Stimulated activated memory B cell treated with anti-CD40 and anti-IgM and Interleukin-4, amounts not matched to agents 10 μg/mL and 1 μg/mL and 100 μg/mL, for 72 hours (primary cell): Measurements from ENCODE around the gene DIP2C.
A peak's percentile ranks its signal among the peaks of the same experiment; 100 is the strongest.
"Not testable (repeated sequence)": the region's sequence is repeated elsewhere in the genome, so short reads cannot be mapped to it uniquely, and the experiment has no call there.

Experiments used
- ATAC-seq: fragments of 150-1000 bp; cut with Tn5 transposase; 2 replicates; pipeline ENCODE4 v1.10.0; 2021
- H3K27ac Mint-ChIP-seq: one replicate; pipeline ENCODE4 v1.8.0; 2022; ENCODE audit warnings: mild to moderate bottlenecking, mixed read lengths
- H3K27me3 Mint-ChIP-seq: one replicate; pipeline ENCODE4 v1.8.0; 2022; ENCODE audit warnings: mixed read lengths
- H3K36me3 Mint-ChIP-seq: one replicate; pipeline ENCODE4 v1.8.0; 2022; ENCODE audit warnings: mixed read lengths
- H3K4me1 Mint-ChIP-seq: one replicate; pipeline ENCODE4 v1.8.0; 2022; ENCODE audit warnings: mixed read lengths
- H3K4me3 Mint-ChIP-seq: one replicate; pipeline ENCODE4 v1.8.0; 2022; ENCODE audit warnings: mild to moderate bottlenecking, moderate library complexity, mixed read lengths
- H3K9me3 Mint-ChIP-seq: one replicate; pipeline ENCODE4 v1.8.0; 2022; ENCODE audit warnings: mixed read lengths

Gene DIP2C

GRCh38 chr10:427761-428519, 261.5 kb downstream of the DIP2C start:
- Mint-ChIP-seq H3K9me3 (no peaks in the 10 kb centered on the region), H3K27ac (no peak overlapping the region), H3K4me1 (no peaks in the 10 kb centered on the region), H3K4me3 (no peak overlapping the region), H3K36me3 (no peaks in the 10 kb centered on the region), H3K27me3 (no peaks in the 10 kb centered on the region)
- no peak for ATAC-seq

GRCh38 chr10:425365-425764, 264.1 kb downstream of the DIP2C start:
- H3K27me3 Mint-ChIP-seq, H3K4me1 Mint-ChIP-seq, H3K36me3 Mint-ChIP-seq, H3K27ac Mint-ChIP-seq, H3K4me3 Mint-ChIP-seq, H3K9me3 Mint-ChIP-seq, ATAC-seq: not testable (repeated sequence)

GRCh38 chr10:424724-425123, 264.7 kb downstream of the DIP2C start:
- not testable (repeated sequence) for ATAC-seq, H3K9me3 Mint-ChIP-seq, H3K27ac Mint-ChIP-seq

GRCh38 chr10:423178-423577, 266.3 kb downstream of the DIP2C start:
- no peaks in the 10 kb centered on the region for H3K36me3 Mint-ChIP-seq
- no peaks in the 10 kb centered on the region for H3K9me3 Mint-ChIP-seq
- no peaks in the 10 kb centered on the region for H3K4me1 Mint-ChIP-seq
- H3K27me3 Mint-ChIP-seq: no peaks in the 10 kb centered on the region
- no peak overlapping the region for H3K27ac Mint-ChIP-seq
- H3K4me3 Mint-ChIP-seq: no peak overlapping the region
- no peak for ATAC-seq

More at GRCh38 chr10:424724-425123, 264.7 kb downstream of the DIP2C start:
- H3K27me3 Mint-ChIP-seq, H3K4me3 Mint-ChIP-seq, H3K36me3 Mint-ChIP-seq, H3K4me1 Mint-ChIP-seq: not testable (repeated sequence)

GRCh38 chr10:422675-423074, 266.8 kb downstream of the DIP2C start:
- H3K27me3 Mint-ChIP-seq: no peaks in the 10 kb centered on the region

GRCh38 chr10:422241-422640, 267.2 kb downstream of the DIP2C start:
- H3K4me1 Mint-ChIP-seq: no peaks in the 10 kb centered on the region
- no peak for ATAC-seq
- H3K27me3 Mint-ChIP-seq: no peaks in the 10 kb centered on the region
- H3K36me3 Mint-ChIP-seq: no peaks in the 10 kb centered on the region
- no peak overlapping the region for H3K27ac Mint-ChIP-seq
- no peaks in the 10 kb centered on the region for H3K9me3 Mint-ChIP-seq
- H3K4me3 Mint-ChIP-seq: no peak overlapping the region

More at GRCh38 chr10:422675-423074, 266.8 kb downstream of the DIP2C start:
- Mint-ChIP-seq H3K27ac (no peak overlapping the region), H3K4me3 (no peak overlapping the region), H3K4me1 (no peaks in the 10 kb centered on the region), H3K36me3 (no peaks in the 10 kb centered on the region), H3K9me3 (no peaks in the 10 kb centered on the region)
- ATAC-seq: peak; percentile 34

GRCh38 chr10:421170-421569, 268.3 kb downstream of the DIP2C start:
- Mint-ChIP-seq H3K36me3 (no peaks in the 10 kb centered on the region), H3K27me3 (no peaks in the 10 kb centered on the region), H3K4me1 (no peaks in the 10 kb centered on the region), H3K4me3 (no peak overlapping the region), H3K27ac (no peak overlapping the region), H3K9me3 (no peaks in the 10 kb centered on the region)
- ATAC-seq: no peak

GRCh38 chr10:420154-421121, 269.0 kb downstream of the DIP2C start:
- no peak for ATAC-seq
- no peaks in the 10 kb centered on the region for H3K27me3 Mint-ChIP-seq
- no peaks in the 10 kb centered on the region for H3K36me3 Mint-ChIP-seq
- no peaks in the 10 kb centered on the region for H3K9me3 Mint-ChIP-seq
- H3K4me3 Mint-ChIP-seq: no peak overlapping the region
- no peak overlapping the region for H3K27ac Mint-ChIP-seq
- no peaks in the 10 kb centered on the region for H3K4me1 Mint-ChIP-seq

- Mint-ChIP-seq H3K4me3 (no peak overlapping the region), H3K27ac (no peak overlapping the region), H3K4me1 (no peaks in the 10 kb centered on the region), H3K27me3 (no peaks in the 10 kb centered on the region), H3K9me3 (no peaks in the 10 kb centered on the region), H3K36me3 (no peaks in the 10 kb centered on the region)
- ATAC-seq: no peak
Measured at GRCh38 chr10:418894-419293, 270.6 kb downstream of the DIP2C start.

- Mint-ChIP-seq H3K27ac (no peak overlapping the region), H3K9me3 (no peaks in the 10 kb centered on the region), H3K36me3 (no peaks in the 10 kb centered on the region), H3K4me1 (no peaks in the 10 kb centered on the region), H3K27me3 (no peaks in the 10 kb centered on the region), H3K4me3 (no peak overlapping the region)
- ATAC-seq: no peak
Measured at GRCh38 chr10:418226-418625, 271.2 kb downstream of the DIP2C start.

GRCh38 chr10:416091-416515, 273.4 kb downstream of the DIP2C start:
- H3K27me3 Mint-ChIP-seq: no peaks in the 10 kb centered on the region
- H3K27ac Mint-ChIP-seq: no peak overlapping the region
- no peak for ATAC-seq
- no peaks in the 10 kb centered on the region for H3K36me3 Mint-ChIP-seq
- no peaks in the 10 kb centered on the region for H3K9me3 Mint-ChIP-seq
- H3K4me1 Mint-ChIP-seq: peaks cover 7% of the 10 kb centered on the region
- H3K4me3 Mint-ChIP-seq: no peak overlapping the region

GRCh38 chr10:413662-414071, 275.8 kb downstream of the DIP2C start:
- no peaks in the 10 kb centered on the region for H3K9me3 Mint-ChIP-seq

GRCh38 chr10:412109-412508, 277.4 kb downstream of the DIP2C start:
- Mint-ChIP-seq H3K36me3 (no peaks in the 10 kb centered on the region), H3K9me3 (no peaks in the 10 kb centered on the region), H3K4me3 (no peak overlapping the region), H3K27me3 (peaks cover 2% of the 10 kb centered on the region), H3K27ac (no peak overlapping the region), H3K4me1 (peaks cover 7% of the 10 kb centered on the region)
- ATAC-seq: peak; percentile 67

More at GRCh38 chr10:413662-414071, 275.8 kb downstream of the DIP2C start:
- no peaks in the 10 kb centered on the region for H3K27me3 Mint-ChIP-seq
- no peak overlapping the region for H3K27ac Mint-ChIP-seq
- peaks cover 7% of the 10 kb centered on the region for H3K4me1 Mint-ChIP-seq
- no peak for ATAC-seq
- no peak overlapping the region for H3K4me3 Mint-ChIP-seq
- no peaks in the 10 kb centered on the region for H3K36me3 Mint-ChIP-seq

GRCh38 chr10:411603-412002, 277.9 kb downstream of the DIP2C start:
- Mint-ChIP-seq H3K27me3 (peaks cover 7% of the 10 kb centered on the region), H3K27ac (no peak overlapping the region), H3K36me3 (no peaks in the 10 kb centered on the region), H3K4me1 (peaks cover 7% of the 10 kb centered on the region), H3K4me3 (no peak overlapping the region), H3K9me3 (no peaks in the 10 kb centered on the region)
- ATAC-seq: no peak

GRCh38 chr10:409408-410040, 279.9 kb downstream of the DIP2C start:
- Mint-ChIP-seq H3K27ac (no peak overlapping the region), H3K4me1 (peaks cover 7% of the 10 kb centered on the region), H3K4me3 (no peak overlapping the region), H3K9me3 (no peaks in the 10 kb centered on the region), H3K27me3 (peaks cover 8% of the 10 kb centered on the region), H3K36me3 (no peaks in the 10 kb centered on the region)
- ATAC-seq: no peak
